GM18508 (cell line): Measurements from ENCODE around the gene SLAMF6.
A peak's percentile ranks its signal among the peaks of the same experiment; 100 is the strongest.
"Not testable (repeated sequence)": the region's sequence is repeated elsewhere in the genome, so short reads cannot be mapped to it uniquely, and the experiment has no call there.

Experiments used
- ATAC-seq: cut with Tn5 transposase; IDR thresholded peaks from one replicate; pipeline ENCODE4 v1.9.1; 2021; ENCODE audit warnings: moderate number of reproducible peaks; ENCODE audit not compliant: insufficient read depth, unreplicated experiment

The SLAMF6 gene

DNA sequence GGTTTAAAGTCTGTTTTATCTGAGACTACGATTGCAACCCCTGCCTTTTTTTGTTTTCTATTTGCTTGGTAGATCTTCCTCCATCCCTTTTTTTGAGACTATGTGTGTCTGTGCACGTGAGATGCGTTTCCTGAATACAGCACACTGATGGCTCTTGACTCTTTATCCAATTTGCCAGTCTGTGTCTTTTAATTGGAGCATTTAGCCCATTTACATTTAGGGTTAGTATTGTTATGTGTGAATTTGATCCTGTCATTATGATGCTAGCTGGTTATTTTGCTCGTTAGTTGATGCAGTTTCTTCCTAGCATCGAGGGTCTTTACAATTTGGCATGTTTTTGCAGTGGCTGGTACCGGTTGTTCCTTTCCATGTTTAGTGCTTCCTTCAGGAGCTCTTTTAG lies 44.0 kb downstream of the SLAMF6 start:
- not testable (repeated sequence) for ATAC-seq

DNA sequence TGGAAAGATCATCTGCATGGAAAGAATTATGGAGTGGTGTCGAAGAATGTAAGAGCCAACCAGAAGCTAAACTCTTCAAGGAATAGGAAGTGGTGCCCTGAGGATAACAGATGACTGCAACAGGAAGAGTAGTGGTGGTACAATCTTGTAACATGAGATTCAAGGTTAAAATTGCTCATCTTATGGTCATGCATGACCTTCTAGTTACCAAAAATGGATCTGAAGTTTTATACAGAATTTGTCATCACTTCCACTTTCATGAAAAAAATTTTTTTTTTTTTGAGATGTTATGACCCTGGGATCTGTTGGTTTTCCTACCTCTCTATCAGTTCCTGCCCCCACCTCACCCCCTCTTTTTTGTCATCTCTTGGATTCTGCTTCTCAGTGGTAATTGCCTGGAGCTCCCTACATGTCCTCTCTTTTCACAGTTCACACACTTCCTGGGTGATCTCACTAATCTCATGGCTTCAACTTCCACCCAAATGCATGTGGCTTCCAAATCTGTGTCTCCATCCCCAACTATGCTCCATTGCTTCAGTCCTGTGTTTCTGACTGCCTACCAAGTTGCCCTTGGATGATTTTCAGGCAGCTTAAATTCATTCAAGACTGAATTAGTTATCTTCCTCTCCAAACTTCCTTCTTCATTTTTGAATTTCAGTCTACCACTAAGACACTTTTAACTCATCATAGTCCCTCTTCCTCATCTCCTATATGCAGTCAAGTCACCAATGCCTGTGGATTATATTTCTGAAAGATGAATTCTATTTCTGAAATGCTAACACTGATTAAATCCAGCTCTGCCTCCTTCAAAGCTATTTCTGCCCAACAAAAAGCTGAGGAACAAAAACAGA lies 48.4 kb downstream of the SLAMF6 start:
- peak; percentile 70 for ATAC-seq

DNA sequence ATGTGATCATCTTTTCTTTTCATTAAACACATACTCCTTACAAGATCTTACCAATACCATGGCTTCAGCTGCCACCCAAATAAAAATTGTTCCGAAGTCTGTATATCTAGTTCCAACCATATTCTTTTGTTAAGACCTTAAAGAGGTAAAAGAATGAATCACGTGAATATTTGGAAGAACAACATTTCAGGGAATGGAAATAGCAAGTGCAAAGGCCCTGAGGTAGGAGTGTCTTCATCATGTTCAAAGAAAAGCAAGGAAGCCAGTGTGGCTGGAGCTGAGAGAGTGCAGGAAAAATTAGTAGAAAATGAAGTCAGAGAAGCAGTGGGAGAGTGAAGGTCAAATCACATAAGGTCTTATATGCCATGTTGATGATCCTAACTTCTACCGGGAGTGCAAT lies 50.9 kb downstream of the SLAMF6 start:
- ATAC-seq: no peak

- ATAC-seq: no peak
Measured at GRCh38 chr1:160471253-160471652, 51.8 kb downstream of the SLAMF6 start.

DNA sequence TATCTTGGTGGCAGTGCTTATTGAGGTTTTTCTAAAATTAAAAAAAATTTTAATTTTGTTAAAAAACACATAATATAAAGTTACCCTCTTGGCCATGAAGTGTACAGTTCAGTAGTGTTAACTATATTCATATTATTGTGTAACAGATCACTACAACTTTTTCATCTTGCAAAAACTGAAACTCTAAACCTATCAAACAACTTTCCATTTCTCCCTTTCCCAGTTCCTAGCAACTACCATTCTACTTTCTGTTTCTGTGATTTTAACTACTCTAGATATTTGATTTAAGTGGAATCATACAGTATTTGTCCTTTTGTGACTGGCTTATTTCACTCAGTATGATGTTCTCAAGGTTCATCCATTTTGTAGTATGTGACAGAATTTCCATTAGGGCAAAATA lies 55.5 kb downstream of the SLAMF6 start:
- no peak for ATAC-seq

GRCh38 chr1:160466961-160467360 lies 56.1 kb downstream of the SLAMF6 start:
- ATAC-seq: no peak

DNA sequence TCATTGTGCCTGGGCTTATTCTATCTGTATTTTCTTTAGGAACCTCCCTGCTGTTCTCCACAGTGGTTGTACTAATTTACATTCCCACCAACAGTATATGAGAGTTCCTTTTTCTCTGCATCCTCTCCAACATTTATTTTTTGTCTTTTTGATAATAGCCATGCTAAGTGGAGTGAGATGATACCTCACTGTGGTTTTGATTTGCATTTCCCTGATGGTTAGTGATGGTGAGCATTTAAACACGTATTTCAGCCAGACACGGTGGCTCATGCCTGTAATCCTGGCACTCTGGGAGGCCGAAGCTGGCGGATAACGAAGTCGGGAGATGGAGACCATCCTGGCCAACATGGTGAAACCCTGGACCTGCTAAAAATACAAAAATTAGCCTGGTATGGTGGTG lies 57.9 kb downstream of the SLAMF6 start:
- no peak for ATAC-seq

- ATAC-seq: no peak
Measured at GRCh38 chr1:160460683-160461287, 62.3 kb downstream of the SLAMF6 start.

- ATAC-seq: no peak
Measured at GRCh38 chr1:160460214-160460642, 62.8 kb downstream of the SLAMF6 start.

DNA sequence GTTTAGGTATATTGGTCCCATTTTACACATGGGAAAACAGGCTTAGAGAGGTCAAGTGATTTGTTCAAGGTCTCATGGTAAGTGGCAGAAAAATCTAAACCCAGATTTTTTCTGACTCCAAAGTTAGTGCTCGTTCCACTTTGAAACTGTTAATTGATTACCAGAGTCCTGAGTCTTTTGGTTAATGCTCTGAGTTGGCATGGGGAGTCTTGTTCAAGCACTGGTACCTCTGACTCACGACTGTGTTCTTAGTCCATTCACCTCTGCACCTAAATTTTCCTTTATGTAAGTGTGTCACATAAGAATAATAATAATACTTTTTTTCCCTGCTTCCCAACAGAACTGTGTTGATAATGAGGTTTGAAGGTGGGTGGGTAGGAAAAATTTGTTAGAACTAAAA lies 63.4 kb downstream of the SLAMF6 start:
- ATAC-seq: no peak

- no peak for ATAC-seq
Measured at GRCh38 chr1:160459056-160459455, 64.0 kb downstream of the SLAMF6 start.

- ATAC-seq: no peak
Measured at GRCh38 chr1:160455153-160455517, 67.9 kb downstream of the SLAMF6 start.

DNA sequence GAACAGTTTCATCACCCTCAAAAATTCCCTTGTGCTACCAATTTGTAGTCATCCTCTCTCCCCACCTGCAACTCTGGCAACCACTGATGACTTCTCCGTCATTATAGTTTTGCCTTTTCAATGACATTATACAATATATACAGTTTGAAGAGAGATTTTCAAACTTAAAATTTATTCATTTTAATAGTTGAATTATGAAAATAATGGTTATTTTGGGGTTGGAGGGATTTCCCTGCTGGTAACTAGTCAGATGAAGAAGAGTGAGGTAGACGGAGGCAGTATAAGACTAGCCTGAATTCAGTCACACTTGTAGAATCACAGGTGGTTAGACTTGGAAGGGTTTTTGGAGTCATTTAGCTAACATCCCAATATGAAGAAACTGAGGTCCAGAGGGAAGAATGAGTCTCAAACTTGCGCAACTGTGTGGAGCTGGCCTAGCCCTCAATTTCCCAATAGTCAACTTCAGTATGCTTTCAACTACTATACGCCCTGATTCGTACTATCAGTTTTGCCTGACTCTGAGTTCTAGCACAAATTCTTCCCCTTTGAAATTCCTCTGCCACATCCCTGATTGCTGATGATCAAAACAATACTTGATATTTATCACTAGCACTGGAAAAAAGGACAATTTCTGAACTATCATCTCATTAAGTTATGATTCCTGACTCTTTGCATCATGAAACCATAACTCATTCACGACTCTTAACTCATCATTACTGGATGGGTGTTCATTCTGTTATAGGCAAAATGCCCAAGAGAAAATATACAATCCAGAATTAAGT lies 68.5 kb downstream of the SLAMF6 start:
- no peak for ATAC-seq

DNA sequence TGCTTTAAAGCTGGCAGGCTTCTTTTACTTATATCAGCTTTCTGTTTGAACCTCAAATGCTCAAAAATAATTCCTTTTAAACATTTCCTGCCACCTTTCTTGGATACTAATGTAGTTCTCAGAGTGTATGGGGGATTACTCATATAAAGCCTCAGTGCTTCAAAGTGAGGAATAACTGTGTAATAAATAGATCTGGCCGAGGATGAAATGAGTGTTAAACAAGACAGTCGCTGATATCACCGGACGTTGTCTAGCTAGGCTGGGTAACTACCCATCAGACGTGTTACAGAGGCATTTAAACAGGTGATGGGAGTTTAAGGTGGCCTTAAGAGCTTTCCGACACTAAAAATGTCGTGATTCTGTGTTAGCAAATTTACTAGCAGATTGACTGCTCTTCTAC lies 69.6 kb downstream of the SLAMF6 start:
- no peak for ATAC-seq

DNA sequence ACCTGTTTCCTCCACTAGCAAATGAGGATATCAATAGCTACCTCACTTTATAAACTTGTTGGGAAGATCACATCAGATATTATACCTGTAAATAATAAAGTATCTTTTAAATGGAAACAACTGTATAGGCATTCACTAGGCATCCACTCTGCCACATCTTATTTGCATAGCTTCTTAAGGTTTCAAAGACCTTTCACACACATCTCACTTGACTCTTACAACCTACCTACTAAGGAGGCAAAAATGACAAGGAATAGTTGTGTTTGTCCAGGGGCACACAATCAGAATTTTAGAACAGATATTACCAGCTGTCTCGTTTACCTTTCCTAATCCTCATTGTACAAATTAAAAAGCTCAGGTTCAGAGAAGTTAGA lies 71.2 kb downstream of the SLAMF6 start:
- no peak for ATAC-seq

- no peak for ATAC-seq
Measured at GRCh38 chr1:160451119-160451858, 71.8 kb downstream of the SLAMF6 start.

DNA sequence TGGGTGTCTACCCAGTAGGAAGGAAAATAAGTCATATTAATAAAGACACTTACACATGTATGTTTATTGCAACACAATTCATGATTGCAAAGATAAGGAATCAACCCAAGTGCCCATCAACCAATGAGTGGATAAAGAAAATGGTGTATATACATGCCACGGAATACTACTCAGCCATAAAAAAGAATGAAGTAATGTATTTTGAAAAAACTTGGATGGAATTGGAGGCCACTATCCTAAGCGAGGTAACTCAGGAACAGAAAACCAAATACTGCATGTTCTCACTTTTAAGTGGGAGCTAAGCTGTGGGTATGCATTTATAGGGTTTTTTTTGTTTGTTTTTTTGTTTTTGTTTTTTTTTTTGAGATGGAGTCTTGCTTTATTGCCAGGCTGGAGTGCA lies 73.6 kb downstream of the SLAMF6 start:
- ATAC-seq: no peak

DNA sequence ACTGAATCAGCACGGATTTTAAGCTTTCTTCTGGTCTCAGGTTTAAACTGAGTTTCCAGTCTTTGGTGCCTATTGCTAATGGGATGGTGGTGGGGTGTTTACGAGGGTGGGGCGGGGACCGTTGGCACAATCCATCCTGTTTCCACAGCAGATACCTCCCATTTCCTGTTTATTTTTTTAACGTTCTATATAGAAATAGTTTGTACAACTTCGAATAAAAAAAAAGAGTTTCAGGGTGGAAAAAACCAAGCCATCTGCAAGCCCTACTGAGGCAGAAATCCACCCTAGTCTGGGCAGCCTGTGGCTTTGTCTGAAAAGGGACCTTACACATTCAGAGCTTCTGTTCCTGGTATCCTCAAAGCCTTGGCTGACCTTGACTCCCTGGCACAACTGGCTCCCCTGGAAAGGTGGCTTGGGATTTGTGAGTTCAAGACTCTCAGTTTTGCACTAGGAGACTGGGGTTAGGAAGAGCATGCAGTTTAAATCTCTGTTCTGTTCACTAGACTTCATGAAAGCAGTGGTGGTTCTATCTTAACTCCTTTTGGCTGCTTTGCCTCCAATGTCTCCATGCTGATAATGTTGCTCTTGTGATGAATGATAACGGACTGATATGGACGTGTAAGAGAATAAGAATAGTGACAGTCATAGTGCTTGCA lies 76.0 kb downstream of the SLAMF6 start:
- no peak for ATAC-seq

DNA sequence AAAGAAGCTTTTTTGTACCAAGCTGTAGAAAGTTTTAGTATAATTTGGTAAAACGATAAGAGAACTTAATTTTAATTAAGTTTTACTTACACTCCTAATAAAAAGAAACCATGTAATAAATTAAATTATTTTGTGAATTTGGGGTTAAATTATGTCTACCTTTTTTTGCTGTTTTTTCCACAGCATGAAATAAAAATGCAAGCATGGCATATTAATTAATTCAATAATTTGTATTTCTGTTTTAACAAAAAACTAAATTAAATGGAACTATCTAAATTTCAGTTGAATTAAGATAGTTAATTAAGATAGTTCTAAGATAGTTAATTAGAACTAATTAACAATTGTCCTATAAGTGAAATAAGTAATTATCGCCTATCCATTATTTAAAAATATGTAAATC lies 83.3 kb downstream of the SLAMF6 start:
- ATAC-seq: no peak

DNA sequence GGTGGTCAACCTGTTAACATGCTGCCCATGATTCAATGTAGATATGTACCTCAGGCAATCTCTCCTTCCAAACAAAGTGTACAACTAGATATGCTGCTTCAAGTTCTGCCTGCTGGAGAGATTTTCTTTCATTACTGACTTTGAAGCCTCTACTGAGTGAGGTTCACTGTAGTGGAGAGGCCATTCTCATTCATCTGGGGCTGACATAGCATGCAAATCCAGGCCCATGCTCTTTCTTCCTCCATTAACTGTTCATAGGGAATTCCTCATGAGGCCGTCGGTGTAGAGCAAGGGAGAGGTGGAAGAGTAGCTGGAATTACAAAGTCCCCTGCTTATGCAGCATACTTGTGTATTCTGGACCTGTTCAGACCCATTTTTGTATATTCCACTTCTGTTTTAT lies 84.1 kb downstream of the SLAMF6 start:
- ATAC-seq: no peak
